Subcutaneous adipose tissue (tissue), 4 donors: ENCODE data around the gene STK32B. TPM values are rescaled to one million over a fixed set of nuclear protein-coding genes. Genes with fewer than 3 reads are reported as not detected.

Source experiments
- total RNA-seq, 4 donors: library from RNA; depleted of rRNA; stranded (reverse); fragments of >200 nt; gene quantifications; one replicate each; pipeline ENCODE4 v1.1.0, GENCODE V29; 2016
- TF ChIP-seq, protein P1 (sequence below): fragments of 450-650 bp; IDR thresholded peaks from one replicate; pipeline ENCODE4 v1.5.1; 2016; ENCODE audit warnings: low read depth, mild to moderate bottlenecking, control low read depth, antibody characterized with exemption, moderate library complexity

Gene STK32B
- total RNA-seq, 4 donors from 2014 or later, result 1.3 to 3.2 (median 2.3) TPM

DNA sequence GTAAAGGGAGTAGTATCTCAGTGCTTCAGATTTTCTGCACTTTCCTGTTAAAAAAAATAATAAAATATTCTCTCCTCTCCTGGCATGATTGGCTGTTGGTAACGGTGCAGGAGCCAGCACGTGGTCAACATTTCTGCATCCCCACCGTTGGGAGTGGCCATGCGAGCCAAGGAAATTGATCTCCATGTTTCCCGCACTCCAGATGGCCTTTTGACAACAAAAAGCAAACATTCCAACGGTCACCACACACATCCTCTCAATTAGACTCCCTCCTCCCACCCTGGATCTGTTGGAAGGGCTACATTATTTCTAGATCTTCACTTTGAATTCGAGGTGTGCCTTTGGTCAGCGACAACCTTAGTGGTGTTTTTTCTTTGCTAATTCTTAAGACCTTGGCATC is 45.0 kb downstream of the STK32B start:
- TF ChIP-seq, protein P1, sequence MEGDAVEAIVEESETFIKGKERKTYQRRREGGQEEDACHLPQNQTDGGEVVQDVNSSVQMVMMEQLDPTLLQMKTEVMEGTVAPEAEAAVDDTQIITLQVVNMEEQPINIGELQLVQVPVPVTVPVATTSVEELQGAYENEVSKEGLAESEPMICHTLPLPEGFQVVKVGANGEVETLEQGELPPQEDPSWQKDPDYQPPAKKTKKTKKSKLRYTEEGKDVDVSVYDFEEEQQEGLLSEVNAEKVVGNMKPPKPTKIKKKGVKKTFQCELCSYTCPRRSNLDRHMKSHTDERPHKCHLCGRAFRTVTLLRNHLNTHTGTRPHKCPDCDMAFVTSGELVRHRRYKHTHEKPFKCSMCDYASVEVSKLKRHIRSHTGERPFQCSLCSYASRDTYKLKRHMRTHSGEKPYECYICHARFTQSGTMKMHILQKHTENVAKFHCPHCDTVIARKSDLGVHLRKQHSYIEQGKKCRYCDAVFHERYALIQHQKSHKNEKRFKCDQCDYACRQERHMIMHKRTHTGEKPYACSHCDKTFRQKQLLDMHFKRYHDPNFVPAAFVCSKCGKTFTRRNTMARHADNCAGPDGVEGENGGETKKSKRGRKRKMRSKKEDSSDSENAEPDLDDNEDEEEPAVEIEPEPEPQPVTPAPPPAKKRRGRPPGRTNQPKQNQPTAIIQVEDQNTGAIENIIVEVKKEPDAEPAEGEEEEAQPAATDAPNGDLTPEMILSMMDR, result no peak

DNA sequence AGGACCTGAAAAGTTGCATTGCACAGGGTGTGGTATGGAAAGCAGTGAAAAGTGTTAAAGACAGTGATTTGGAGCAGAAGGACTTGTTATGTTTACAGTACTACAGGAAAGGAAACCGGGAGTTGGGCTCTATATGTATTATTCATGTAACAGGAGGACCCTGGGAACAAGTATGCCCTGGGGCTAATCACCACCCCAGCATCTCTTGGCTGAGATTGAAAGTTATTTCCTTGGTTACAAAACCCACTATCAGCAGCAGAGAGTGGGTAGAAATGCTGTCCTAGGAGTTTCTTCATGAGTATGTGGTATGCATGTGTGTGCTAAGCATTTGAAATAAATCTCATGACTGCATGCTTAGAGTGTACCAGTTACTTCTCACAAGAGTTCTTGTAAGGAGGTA is 46.9 kb downstream of the STK32B start:
- TF ChIP-seq, protein P1, result no peak

DNA sequence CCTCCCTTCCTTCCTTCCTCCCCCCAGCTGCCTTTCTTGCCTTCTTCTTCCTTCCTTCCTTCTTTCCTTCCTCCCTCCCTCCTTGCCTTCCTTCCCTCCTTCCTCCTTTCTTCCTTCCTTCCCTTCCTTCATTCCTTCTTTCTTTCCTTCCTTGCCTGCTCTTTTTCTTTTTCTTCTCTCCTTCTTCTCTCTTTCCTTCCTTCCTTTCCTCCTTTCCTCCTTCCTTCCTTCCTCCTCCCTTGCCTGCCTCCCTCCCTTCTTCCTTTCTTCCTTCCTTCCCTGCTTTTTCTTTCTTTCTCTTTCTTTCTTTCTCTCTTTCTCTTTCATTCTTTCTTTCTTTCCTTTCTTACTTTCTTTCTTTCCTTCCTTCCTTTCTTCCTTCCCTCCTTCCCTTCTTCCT is 49.1 kb downstream of the STK32B start:
- TF ChIP-seq, protein P1, result no peak

DNA sequence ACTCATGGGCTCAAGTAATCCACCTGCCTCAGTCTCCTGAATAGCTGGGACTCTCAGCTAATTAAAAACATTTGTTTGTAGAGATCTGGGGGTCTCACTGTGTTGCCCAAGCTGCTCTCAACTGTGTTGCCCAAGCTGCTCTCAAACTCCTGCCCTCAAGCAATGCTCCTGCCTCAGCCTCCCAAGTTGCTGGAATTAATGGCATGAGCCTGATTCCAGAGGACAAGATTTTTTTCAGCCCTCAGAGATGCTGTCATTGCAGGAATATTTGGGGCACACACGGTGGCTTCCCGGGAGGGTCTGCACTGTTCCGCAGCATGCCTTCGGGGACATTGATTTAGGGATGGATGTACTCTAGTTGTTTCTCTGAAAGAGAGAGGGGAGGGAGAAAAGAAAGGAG is 49.7 kb downstream of the STK32B start:
- TF ChIP-seq, protein P1, result no peak

DNA sequence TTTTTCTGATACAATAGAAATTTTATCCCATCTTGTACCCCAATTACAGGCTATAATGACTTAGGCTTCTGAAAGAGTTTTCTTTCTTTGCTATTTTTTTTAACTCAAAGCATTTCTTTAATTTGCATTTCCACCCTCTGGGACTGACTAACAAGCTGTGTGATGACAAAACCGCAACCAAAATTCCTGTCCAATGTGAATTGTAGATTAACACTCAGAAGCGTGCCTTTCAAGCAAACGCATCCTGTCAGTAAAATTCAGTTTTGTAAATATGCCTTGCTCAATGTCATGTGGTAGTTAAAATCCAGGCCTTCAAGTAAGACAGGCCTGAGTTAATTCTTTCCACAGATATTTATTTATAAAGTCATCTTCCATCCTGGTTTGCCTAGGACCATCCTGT is 50.3 kb downstream of the STK32B start:
- TF ChIP-seq, protein P1, result no peak

DNA sequence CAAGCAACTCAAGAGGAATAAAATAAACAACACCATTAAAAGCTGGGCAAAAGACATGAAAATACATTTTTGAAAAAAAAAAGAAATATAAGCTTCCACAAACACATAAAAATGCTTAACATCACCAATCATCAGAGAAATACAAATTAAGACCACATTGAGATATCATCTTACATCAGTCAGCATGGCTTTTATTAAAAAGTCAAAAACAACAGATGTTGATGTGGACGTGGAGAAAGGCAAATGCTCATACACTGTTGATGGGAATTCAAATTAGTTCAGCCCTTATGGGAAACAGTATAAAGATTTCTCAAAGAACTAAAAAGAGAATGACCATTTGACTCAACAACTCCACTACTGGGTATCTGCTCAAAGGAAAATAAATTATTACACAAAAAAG is 59.6 kb downstream of the STK32B start:
- TF ChIP-seq, protein P1, result no peak

DNA sequence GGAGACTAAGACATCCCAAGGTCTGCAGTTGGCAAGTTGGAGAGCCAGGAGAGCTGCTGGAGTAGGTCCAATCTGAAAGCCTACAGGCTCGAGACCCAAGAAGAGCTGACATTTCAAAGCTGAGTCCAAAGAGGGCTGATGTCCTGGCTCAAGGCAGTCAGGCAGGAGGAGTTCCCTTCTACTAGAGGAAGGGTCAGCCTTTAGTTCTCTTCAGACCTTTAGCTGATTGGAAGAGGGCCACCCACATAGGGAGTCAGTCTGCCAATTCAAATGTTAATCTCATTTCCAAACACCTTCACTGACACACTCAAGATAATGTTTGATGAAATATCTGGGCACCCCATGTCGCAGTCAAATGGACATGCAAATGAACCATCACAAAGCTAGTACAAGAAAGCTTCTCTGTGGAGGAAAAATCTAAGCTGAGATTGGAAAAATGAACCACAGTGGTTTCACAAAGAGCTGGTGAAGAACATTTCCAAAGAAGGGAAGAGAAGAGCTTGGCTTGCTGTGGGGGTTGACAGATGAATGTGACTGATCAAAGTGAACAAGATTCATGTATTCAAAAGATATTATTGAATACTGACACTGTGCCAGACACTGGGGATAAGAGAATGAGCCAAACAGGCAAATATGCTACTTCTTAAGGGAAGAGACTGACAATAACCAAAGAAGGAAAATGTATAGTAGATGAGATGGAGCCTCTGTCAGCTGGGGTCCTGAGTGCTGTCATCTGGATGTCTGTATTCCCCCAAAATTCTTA is 61.2 kb downstream of the STK32B start:
- TF ChIP-seq, protein P1, result no peak
